Measurements from ENCODE around the gene GYPE.
"Not testable (repeated sequence)": the region's sequence is repeated elsewhere in the genome, so short reads cannot be mapped to it uniquely, and the experiment has no call there.

Gene GYPE

DNA sequence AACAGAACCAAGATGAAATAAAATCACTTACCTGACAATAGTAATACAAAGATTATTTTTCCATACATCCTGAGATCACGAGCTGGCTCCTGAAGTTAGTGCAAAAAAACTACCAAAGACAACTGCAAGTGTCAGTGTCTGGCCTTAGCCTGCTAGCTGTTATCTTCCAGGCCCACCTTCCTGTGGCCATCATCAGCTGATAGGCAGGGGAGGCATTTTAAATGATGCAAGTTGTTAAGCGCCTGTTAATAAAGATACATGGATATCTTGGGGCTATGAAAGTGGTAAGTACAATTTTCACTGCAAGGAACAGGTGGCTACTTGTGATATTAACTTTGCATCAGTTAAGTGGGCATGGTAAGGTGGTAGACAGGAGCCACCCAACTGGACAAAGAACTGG lies at the start of gene GYPE:
Gene GYPE (minus strand): TSS at position 120 of the 400 bp plus-strand sequence. CDS start 52 bp downstream, at position 68.
- DNase-seq (ENCODE audit: low read depth) = not testable (repeated sequence)

DNA sequence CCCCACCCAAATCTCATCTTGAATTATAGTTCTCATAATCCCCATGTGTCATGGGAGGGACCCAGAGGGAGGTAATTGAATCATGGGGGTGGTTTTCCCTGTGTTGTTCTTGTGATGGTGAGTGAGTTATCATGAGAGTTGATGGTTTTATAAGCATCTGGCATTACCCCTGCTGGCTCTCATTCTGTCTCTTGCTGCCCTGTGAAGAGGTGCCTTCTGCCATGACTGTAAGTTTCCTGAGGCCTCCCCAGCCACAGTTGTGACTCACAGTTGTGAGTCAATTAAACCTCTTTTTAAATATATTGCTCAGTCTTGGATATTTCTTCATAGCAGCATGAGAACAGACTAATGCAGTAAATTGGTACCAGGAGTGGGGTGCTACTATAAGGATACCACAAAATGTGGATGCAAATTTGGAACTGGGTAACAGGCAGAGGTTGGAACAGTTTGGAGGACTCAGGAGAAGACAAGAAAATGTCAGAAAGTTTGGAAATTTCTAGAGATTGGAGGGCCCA lies 46.2 kb upstream of the GYPE start:
- DNase-seq (ENCODE audit: low read depth) = not testable (repeated sequence)

DNA sequence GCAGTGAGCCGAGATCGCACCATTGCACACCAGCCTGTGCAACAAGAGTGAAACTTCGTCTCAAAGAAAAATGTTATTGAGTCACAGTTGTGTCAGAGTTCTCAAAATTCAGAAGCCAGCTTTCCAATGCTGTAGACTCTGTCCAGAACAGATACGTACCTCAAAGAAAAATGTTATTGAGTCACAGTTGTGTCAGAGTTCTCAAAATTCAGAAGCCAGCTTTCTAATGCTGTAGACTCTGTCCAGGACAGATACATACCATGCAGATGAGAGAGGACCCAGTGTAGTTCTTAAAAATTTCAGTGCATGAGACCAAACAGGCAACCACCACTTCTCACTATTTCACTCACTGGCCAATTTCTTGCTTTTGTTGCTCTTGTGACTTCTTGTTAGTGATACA lies 45.6 kb upstream of the GYPE start:
- DNase-seq (ENCODE audit: low read depth) = not testable (repeated sequence)

DNA sequence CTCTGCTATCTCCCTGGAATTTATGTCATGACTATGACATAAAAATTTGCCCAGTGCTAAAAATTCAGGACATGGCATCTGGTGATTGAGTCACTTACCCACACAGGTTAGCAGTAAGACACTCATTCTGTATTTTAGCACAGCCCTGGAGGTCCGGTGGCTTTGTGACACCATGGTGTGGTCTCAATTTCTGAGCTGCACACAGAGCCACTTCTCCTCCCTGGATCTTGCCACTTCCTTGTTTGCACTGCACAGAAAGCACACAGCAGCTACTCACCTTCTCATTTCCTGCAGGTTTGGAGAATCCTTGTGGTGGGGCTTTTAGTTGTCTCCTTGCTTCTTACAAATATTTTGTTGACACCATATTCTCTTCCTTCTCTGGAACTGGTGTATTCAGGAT lies 44.8 kb upstream of the GYPE start:
- not testable (repeated sequence) for DNase-seq (ENCODE audit: low read depth)

DNA sequence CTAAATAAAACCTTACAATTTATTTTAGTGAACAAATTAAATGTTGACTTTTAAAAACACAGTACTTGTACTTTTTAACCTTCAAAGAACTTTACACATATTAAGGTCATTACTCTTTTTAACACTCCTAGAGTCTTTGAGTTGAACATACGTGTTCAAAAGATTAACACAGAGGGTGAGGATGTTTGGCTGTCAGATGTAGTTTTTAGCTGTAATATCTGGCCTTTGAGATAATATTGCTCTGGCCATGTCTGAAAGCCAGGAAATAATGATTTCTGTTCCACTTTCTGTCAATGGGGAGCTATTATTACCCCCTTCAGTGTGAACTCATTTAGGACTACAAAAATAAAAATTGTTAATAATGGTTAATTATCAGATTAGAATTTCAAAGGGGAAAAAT lies 42.1 kb upstream of the GYPE start:
- not testable (repeated sequence) for DNase-seq (ENCODE audit: low read depth)

DNA sequence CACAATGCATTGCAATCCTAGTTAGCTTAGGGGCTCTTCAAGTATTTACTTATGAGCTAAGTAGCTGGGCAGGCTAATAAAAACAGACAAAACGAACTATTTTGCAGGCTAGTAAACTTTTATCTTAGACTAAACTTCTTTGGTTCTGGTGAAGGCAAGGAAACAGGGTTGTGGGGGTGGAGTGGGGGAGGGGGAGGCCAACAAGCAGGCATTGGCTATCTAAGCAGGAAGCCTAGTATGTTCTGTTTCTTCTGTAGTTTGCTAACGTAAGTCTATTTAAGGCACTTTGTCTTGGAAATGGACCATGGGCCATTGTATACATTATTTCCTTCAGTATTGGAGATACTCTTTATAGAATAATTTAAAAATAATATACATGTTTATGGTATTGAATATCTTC lies 35.3 kb upstream of the GYPE start:
- not testable (repeated sequence) for DNase-seq (ENCODE audit: low read depth)

DNA sequence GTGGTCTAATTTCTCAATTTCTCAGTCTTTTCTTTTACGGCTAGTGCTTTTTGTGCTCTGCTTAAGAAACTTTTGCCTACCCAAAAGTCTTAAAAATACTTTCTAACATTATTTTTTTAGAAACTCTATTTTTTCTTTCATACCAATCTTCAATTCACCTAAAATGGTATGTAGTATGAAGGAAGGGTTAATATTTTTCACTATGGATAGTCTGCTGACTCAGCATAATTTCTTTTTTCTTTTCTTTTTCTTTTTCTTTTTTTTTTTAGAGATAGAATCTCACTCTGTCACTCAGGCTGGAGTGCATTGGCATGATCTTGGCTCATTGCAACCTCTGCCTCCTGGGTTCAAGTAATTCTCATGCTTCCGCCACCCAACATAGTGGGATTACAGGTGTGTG lies 34.2 kb upstream of the GYPE start:
- no peak for DNase-seq (ENCODE audit: low read depth)

DNA sequence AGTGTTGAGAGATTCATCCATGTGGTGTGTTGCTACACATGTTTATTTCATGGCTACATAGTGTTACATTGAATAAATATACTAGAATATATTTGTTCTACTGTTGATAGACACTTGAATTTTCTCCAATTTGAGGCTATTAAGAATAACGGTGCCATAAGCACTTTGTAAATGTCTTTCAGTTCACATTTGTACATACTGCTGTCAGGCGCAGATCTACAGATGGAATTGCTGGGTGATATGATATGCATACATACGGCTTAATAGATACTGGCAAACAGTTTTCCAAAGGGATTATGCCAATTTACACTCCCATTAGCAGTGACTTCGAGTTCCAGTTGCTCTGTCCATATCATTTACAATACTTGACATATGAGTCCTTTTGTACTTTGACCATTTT lies 33.5 kb upstream of the GYPE start:
- DNase-seq (ENCODE audit: low read depth) = not testable (repeated sequence)

DNA sequence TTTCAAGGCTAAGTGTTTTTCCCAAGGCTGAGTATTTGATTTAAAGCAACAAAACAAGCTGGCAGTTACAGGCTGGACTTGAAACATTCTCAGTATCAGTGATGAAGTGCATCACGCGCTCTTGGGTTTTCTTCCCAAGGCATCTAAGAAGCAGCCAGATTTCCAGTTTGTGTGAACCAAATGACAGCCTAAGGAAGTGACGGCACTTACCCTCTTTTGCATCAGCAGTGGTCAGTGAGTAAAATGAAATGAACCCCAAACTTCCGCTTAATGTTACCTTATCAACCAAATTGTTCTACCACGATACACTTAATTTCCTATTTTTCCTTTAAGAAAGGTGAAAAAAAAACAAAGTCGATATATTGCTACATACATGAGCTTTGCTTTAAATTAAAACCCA lies 15.8 kb upstream of the GYPE start:
- no peak for DNase-seq (ENCODE audit: low read depth)

DNA sequence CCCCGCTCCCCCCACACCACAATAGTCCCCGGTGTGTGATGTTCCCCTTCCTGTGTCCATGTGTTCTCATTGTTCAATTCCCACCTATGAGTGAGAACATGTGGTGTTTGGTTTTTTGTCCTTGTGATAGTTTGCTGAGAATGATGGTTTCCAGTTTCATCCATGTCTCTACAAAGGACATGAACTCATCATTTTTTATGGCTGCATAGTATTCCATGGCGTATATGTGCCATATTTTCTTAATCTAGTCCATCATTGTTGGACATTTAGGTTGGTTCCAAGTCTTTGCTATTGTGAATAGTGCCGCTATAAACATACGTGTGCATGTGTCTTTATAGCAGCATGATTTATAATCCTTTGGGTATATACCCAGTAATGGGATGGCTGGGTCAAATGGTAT lies 11.1 kb upstream of the GYPE start:
- not testable (repeated sequence) for DNase-seq (ENCODE audit: low read depth)

DNA sequence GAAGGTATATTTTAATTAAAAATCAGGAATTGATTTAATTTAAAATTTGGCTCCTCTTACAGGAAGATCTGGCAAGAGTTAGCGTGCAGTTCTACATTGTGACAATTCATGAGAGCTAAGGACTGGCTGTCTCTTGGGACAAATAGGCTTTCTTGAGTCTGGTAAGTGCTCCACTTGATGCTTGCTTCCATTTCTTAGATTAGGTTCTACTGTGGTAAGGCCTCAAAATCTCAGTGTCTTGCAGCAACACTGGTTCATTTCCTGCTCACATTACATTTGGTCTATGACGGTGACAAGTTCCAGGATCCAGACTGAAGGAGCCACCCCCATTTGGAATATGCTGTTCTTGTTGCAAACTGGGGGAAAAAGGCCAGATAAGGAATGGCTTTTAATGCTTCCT lies 7.1 kb upstream of the GYPE start:
- DNase-seq (ENCODE audit: low read depth) = not testable (repeated sequence)

DNA sequence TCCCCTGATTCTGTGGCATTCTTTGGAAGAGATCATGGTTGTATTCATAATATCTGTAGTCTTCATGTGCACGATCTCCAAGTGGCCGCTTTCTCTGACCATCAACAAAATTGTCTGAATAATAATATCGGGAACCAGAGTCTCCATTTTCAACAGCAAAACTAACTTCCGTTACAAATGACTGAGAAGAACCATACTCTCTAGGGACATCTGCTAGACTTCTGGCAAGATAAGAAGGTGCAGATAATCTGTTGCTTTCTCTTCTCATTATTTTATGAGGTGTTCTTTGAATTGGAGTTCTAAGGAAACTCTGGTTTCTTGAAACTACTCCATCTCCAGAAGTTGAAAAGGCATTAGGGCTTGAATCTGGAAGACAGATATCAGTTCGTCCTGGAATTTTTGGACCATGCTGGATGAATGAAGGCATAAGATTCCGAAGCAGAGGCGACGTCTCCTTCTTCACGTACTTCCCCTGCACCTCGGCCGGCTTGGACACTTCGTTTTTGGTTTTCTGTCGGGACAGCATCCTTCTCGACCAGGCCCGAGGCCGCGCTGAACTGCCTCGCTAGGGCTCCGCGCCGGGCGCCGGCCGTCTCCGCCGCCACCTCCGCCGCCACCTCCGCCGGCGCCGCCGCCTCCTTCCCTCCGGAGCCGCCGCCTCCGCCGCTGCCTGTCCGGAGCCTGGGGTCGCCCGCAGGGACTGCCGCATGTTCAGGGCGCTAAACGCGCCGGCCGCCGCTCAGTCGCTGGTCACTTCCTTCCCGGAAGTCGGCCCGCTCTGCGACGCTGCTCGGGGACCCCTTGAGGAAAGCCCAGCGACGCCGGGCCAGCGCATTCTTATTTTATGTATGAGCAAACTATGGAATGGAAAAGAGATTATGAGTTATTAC lies 6.4 kb upstream of the GYPE start:
- DNase-seq (ENCODE audit: low read depth) = not testable (repeated sequence)

DNA sequence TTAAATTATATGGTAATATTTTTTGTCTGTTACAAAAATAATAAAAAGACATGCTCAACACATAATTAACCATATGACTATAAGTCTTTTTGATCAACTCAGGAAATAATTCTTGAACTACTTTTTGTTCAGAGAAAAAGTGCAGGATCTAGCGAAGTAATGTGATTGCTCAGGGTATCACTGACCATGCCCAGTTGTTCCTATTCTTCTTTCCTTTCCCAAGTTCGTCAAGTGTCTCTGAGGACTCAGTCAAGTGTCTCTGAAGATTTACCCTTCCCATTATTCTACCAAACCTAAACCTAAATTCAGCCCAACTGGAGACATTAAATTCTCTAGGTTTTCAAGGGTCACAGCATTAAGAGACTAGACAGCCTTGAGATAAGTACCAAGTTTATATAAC lies 5.5 kb upstream of the GYPE start:
- not testable (repeated sequence) for DNase-seq (ENCODE audit: low read depth)

DNA sequence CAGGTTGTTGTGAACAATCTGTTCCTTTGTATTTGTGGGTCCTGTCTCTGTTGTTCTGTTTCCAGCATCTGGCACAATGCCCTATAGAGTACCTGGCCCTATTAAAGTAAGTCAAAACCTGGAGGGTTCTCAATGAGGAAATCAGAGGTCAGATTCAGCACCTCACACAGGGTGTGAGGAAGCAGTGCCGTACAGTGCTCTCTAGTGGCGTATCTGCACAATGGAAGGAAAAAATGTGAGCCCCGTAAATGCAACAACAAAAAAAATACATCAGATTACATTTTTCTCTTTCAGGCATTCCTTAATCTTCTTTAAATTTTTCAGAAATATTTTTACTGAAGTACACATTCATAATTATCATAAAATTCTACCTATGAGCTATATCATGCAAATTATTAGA lies 2.5 kb upstream of the GYPE start:
- not testable (repeated sequence) for DNase-seq (ENCODE audit: low read depth)

DNA sequence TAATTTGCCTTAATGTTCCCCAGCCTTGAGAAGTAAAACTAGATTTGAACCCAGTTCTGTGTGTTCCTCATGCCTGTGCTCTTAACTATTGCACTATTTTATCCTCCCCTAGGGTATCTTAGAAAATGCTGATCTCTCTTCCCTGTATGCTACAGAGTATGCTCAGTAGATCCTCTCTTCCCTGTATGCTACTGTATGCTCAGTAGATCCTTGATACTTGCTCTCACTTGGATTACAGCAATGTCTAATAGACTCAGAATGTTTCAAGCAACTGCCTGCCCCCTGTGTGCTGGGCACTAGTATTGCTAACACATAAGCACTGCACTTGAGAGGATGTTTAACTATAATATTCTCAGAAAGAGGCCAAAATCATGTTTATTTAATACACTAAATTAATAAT lies 928 bp downstream of the GYPE start:
- not testable (repeated sequence) for DNase-seq (ENCODE audit: low read depth)

DNA sequence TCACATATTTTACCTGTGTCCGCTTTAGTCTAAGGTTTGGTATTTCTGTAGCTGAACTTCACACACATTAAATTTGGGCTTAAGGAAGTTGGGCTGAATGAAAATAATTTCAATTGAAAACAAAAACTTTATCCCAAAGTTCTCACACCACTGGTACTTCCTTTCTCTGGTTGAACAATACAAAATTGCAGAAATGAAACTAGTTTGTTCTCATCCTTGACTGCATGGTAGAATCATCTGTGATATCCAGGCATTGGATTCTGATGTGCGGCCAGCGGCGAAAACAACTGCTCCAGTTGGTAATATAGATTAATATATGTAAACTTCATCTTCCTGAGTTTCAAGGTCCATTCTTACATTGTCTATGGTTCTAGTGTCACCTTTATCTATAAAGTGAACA lies 15.0 kb downstream of the GYPE start:
- DNase-seq (ENCODE audit: low read depth) = not testable (repeated sequence)

DNA sequence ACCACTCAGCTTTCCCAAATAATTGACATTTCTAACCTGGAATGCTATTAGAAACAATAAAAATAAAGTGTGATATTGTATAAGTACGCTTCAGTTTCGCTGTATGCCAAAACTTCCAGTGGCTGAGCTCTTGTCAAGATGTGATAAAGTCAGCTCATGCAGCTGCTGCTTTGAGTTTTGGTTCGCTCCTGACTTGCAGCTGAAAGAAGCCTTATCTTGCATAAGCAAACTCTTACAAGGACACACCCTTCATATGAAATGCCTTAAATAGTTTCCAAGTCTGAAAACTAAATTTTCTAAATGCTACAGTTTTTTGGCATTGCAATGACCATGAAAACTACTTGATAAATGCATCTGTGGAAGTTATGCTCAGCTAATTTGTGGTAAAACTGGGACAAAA lies 17.2 kb downstream of the GYPE start:
- not testable (repeated sequence) for DNase-seq (ENCODE audit: low read depth)

DNA sequence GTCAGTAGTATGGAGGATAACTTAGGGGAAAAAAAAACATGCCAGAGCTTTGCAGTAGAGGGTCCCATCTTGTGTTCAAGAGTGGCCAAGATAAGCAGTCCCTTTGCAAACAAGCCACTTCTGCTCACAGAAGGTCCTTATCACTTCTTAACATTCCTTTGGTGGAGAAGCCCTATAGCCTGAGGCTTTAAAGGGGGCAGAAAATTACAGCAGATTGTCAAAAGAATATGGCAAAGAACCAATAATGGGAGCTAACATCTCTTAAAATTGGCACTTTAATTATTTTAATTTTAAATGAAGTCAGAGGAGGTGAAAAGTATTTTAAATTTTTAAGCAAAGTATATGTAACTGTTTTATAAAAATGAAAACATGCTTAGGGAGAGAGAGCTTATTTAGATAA lies 20.4 kb downstream of the GYPE start:
- not testable (repeated sequence) for DNase-seq (ENCODE audit: low read depth)

DNA sequence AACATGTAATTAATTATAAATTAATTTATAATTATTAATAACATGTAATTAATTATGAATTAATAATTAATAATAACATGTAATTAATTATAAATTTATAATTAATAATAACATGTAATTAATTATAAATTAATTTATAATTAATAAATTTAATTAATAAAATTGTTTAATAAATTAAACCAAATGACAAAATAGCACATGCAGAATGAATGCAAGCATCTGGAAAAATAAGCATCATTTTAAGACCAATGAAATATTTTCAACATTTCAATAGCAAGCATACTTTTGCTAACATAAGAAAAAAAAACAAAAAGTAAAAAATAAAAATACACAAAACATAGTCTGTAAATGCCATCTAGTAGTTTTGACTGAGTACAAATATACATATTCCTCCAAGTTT lies 21.8 kb downstream of the GYPE start:
- DNase-seq (ENCODE audit: low read depth) = no peak

DNA sequence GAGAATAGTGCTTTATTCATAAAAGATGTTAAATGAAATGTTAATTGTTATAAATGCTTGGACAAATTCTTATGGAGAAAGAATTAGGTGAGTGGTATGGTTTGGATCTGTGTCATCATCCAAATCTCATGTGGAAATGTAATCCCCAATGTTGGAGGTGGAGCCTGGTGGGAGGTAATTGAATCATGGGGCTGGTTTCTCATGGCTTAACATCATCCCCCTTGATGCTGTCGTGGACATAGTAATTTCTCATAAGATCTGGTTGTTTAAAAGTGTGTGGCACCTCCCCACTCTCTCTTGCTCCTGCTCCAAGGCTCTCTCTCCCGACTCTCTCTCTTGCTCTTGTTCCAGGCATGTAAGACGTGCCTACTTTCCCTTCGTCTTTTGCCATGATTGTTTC lies 22.5 kb downstream of the GYPE start:
- DNase-seq (ENCODE audit: low read depth) = no peak

DNA sequence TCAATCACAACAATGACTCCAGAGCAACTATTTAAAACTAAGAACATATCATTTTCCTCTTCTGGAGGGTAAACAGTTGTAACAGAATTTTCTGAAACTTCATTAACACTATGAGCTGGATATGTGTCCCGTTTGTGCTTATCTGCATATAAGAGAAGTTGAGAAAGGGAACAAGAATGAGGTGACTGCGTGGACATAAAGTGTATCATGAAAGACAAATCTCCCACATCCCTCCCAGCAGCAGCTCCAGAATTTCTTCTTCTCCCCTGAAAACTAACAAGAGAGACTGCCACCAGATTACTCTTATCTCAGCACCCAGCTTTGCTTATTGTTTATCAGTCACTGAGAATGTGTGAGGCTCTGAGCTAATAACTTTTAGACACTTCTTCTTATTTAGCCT lies 25.8 kb downstream of the GYPE start:
- not testable (repeated sequence) for DNase-seq (ENCODE audit: low read depth)

DNA sequence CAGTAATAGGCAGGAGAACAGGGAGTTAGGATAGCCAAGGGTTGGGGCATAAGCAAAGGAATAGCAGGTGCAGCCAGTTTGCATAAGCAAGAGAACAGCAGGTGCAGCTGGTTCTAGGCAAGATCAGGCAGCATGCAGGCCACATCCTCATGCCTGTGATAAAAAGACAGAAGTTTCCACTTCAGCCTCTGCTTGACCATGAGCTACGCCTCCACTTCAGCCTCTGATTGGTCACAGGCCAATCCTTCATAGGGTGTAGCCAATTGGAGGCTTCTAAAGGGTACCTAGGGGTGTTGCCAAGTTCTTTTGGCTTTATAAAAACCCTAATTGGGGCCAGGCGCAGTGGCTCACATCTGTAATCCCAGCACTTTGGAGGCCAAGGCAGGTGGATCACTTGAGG lies 30.0 kb downstream of the GYPE start:
- DNase-seq (ENCODE audit: low read depth) = not testable (repeated sequence)

DNA sequence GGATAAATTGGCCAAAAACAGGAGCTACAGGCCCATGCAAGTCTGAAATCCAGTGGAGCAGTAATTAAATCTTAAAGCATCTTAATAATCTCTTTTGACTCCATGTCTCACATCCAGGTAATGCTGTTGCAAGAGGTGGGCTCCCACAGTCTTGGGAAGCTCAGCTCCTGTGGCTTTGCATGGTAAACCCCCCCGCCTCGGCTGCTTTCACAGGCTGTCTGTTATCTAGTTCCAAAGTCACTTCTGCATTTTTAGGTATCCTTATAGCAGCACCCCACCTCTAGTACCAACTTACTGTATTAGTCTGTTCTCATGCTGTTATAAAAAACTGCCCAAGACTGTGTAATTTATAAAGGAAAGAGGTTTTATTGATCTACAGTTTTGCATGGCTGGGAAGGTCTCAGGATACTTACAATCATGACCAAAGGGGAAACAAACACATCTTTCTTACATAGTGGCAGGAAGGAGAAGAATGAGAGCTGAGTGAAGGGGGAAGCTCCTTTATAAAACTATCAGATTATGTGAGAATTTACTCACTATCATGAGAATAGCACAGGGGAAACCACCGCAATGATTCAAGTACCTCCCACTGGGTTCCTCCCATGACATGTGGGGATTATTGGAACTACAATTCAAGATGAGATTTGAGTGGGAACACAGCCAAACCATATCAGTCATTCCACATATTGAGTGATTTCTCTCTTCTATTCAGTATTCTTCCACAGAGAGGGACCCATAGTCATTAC lies 34.7 kb downstream of the GYPE start:
- DNase-seq (ENCODE audit: low read depth) = not testable (repeated sequence)

Data from GM04503 (cell line).